Endothelial cell of umbilical vein (primary cell): Measurements from ENCODE around the gene RNASEH2A. TPM values are rescaled to one million over a fixed set of nuclear protein-coding genes. Genes with fewer than 3 reads are reported as not detected.
A peak's percentile ranks its signal among the peaks of the same experiment; 100 is the strongest.

Source experiments
- BruUV-seq: library from RNA; stranded (reverse); fragments of 400-500 nt; replicated peaks from 2 replicates; lab custom pipeline; 2021; lab: Mats Ljungman, UMichigan
- CTCF ChIA-PET: fragments of 300-600, 350-600 bp; sonication (Branson Sonifier 250); formaldehyde crosslinking; loops from one replicate; lab custom pipeline; 2021; ENCODE audit warnings: antibody characterized with exemption, inconsistent platforms; lab: Charles Lee
- POLR2A ChIA-PET: fragments of 300-600, 350-600 bp; sonication (Branson Sonifier 250); formaldehyde crosslinking; loops from one replicate; lab custom pipeline; 2021; ENCODE audit warnings: antibody characterized with exemption, inconsistent platforms; lab: Charles Lee
- DNase-seq: peaks from one replicate; pipeline ENCODE4 v3.0.0-alpha.2; 2011; ENCODE audit warnings: low read depth, low spot score
- FAIRE-seq: peaks from 2 replicates; lab custom pipeline; 2011; peaks lifted over from hg19 to GRCh38; lab: Jason Lieb, UNC
- H2AFZ ChIP-seq: 2 replicates; pipeline ENCODE4 v1.6.0; 2012; ENCODE audit warnings: low read depth, low read length, control low read depth, inconsistent platforms
- H3K27ac ChIP-seq: 2 replicates; pipeline ENCODE4 v1.5.1; 2011; ENCODE audit warnings: low read depth, mild to moderate bottlenecking, control low read depth, low read length, moderate library complexity; ENCODE audit not compliant: insufficient read depth
- H3K27me3 ChIP-seq, 2 experiments: 2 replicates each; pipeline versions ENCODE4 v1.6.0 to v1.6.1; 2011; ENCODE audit warnings: low read length in 2 of 2, mixed read lengths in 1 of 2; ENCODE audit not compliant: control insufficient read depth in 2 of 2, insufficient read depth in 2 of 2
- H3K36me3 ChIP-seq, 2 experiments: 2 replicates in 1 of 2; 3 replicates in 1 of 2; pipeline ENCODE4 v1.5.1; 2011; ENCODE audit warnings: low read length in 2 of 2, mild to moderate bottlenecking in 1 of 2, moderate library complexity in 1 of 2; ENCODE audit not compliant: control insufficient read depth in 2 of 2, insufficient read depth in 2 of 2; ENCODE audit errors: extremely low read depth in 1 of 2
- H3K4me1 ChIP-seq: 3 replicates; pipeline ENCODE4 v1.5.1; 2011; ENCODE audit warnings: mild to moderate bottlenecking, low read length; ENCODE audit not compliant: control insufficient read depth, insufficient read depth; ENCODE audit errors: extremely low read depth
- H3K4me2 ChIP-seq: 2 replicates; pipeline ENCODE4 v1.6.1; 2011; ENCODE audit warnings: low read length, control low read depth, mixed read lengths; ENCODE audit not compliant: insufficient read depth
- H3K4me3 ChIP-seq, 3 experiments: fragments of 200-600 bp in 1 of 3; sonication (generic), shearing (Covaris generic) in 1 of 3; replicated peaks in 1 of 3; 2 replicates each; pipeline ENCODE4 v1.5.1; 2011 to 2016; ENCODE audit warnings: control low read depth in 3 of 3, low read length in 3 of 3, mild to moderate bottlenecking in 2 of 3, inconsistent platforms in 1 of 3, low read depth in 1 of 3, moderate library complexity in 1 of 3; ENCODE audit not compliant: insufficient read depth in 1 of 3
- H3K79me2 ChIP-seq: 2 replicates; pipeline ENCODE4 v1.6.0; 2012; ENCODE audit warnings: low read length, inconsistent platforms; ENCODE audit not compliant: control insufficient read depth, insufficient read depth
- H3K9ac ChIP-seq: replicated peaks from 2 replicates; pipeline ENCODE3; 2011; ENCODE audit warnings: low read length, control low read depth; ENCODE audit not compliant: insufficient read depth; ENCODE audit errors: extremely low read depth
- H3K9me1 ChIP-seq: replicated peaks from 3 replicates; pipeline ENCODE4 v1.6.0; 2011; ENCODE audit warnings: mild to moderate bottlenecking, low read length; ENCODE audit not compliant: control insufficient read depth, insufficient read depth; ENCODE audit errors: extremely low read depth
- H3K9me3 ChIP-seq: replicated peaks from 2 replicates; pipeline ENCODE4 v1.5.1; 2012; ENCODE audit warnings: low read length, inconsistent platforms; ENCODE audit not compliant: control insufficient read depth, insufficient read depth
- H4K20me1 ChIP-seq: replicated peaks from 2 replicates; pipeline ENCODE3; 2011; ENCODE audit warnings: mild to moderate bottlenecking, low read length; ENCODE audit not compliant: control insufficient read depth, insufficient read depth; ENCODE audit errors: extremely low read depth
- EZH2 ChIP-seq: IDR thresholded peaks from 2 replicates; pipeline ENCODE4 v1.6.1; 2012; ENCODE audit warnings: borderline replicate concordance, low read depth, mild to moderate bottlenecking, moderate library complexity, low read length, inconsistent platforms; ENCODE audit not compliant: severe bottlenecking
- FOS ChIP-seq: IDR thresholded peaks from 2 replicates; pipeline ENCODE4 v1.6.1; 2011; ENCODE audit warnings: mild to moderate bottlenecking, low read length, moderate library complexity, borderline replicate concordance; ENCODE audit not compliant: insufficient read depth
- GATA2 ChIP-seq: IDR thresholded peaks from 2 replicates; pipeline ENCODE4 v1.7.0; 2011; ENCODE audit warnings: low read depth, mild to moderate bottlenecking, moderate library complexity, mixed read lengths, low read length; ENCODE audit not compliant: insufficient read length, insufficient read depth
- JUN ChIP-seq: IDR thresholded peaks from 2 replicates; pipeline ENCODE4 v1.6.1; 2011; ENCODE audit warnings: borderline replicate concordance, low read depth; ENCODE audit not compliant: insufficient read length, insufficient read depth
- MYC ChIP-seq: IDR thresholded peaks from one replicate; pipeline ENCODE4 v1.6.1; 2011; ENCODE audit warnings: mild to moderate bottlenecking, low read depth, low read length
- POLR2A ChIP-seq: IDR thresholded peaks from 2 replicates; pipeline ENCODE4 v1.6.1; 2012; ENCODE audit warnings: low read depth, mild to moderate bottlenecking, control low read depth, low read length
- dilution Hi-C: fragments of 300-500 bp; cut with MboI; formaldehyde crosslinking; loops from one replicate; pipeline ENCODE4 v1.15.0; 2019; ENCODE audit warnings: low sequenced_read_pairs; ENCODE audit not compliant: extremely low pct_ligation_motif_present
- intact Hi-C: fragments of 100-400 bp; cut with micrococcal nuclease; formaldehyde crosslinking; loops from one replicate; pipeline ENCODE4 v1.10.0; 2022
- polyA plus RNA-seq, 4 experiments: library from polyadenylated mRNA; depleted of rRNA in 3 of 4; stranded (reverse) in 3 of 4; unstranded in 1 of 4; fragments of >200 nt; gene quantifications; 2 replicates each; pipeline versions ENCODE4 v1.2.1 to v1.2.3, GENCODE V29; 2011 to 2012; ENCODE audit warnings: missing spikeins in 1 of 4
- total RNA-seq: library from RNA; stranded (reverse); gene quantifications from 2 replicates; pipeline ENCODE4 v1.2.3, GENCODE V29; 2021
- TF ChIP-seq, protein P1 (sequence below), 2 donors: IDR thresholded peaks; 1 replicate in 1 of 2; 2 replicates in 1 of 2; pipeline ENCODE4 v1.5.1; 2011; ENCODE audit warnings: low read length in 2 of 2, mild to moderate bottlenecking in 2 of 2, moderate library complexity in 2 of 2, control low read depth in 1 of 2, inconsistent platforms in 1 of 2, low read depth in 1 of 2; ENCODE audit not compliant: insufficient read depth in 1 of 2; ENCODE audit errors: extremely low read depth in 1 of 2

RNASEH2A gene
- total and polyA plus RNA-seq, 2 donors (not counting 3 experiments of a cell fraction or from before 2014, with no cell fraction given), result 25.6 to 45.4 TPM

DNA sequence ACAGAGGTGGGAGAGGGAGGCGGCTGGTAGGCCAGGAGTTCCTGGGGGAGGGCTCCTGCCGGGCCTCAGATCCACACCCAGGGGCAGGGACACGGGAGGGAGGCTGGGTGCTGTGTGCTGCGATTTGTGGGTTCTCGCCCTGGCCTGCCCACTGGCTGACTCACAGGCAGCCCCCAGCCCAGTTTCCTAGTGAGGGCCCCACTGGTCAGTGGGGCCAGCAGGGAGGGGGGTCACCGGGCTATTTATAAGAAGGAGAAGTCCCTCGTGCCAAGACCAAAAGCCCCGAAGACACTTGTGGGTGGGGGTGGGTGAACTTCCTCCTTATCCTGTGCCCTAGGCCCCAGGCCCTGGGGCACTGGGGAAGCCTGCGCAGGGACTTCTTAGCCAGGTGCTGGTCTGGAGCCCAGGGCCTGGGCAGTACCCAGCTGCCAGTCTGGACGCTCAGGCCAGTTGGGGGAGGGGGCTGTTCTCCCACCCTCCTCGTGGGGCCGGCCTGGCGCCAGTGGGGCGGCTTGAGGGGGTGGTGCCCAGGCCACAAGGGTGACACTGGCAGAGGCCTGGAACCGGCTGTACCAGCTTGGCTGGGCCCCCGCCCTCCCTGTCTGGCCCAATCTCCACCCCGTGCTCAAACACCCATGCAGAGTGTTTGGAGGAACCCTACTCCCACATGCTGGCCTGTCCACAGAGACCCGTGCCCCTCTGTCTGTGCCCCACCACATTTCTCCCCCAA is 20.1 kb upstream of the RNASEH2A start:
- TF ChIP-seq, protein P1, sequence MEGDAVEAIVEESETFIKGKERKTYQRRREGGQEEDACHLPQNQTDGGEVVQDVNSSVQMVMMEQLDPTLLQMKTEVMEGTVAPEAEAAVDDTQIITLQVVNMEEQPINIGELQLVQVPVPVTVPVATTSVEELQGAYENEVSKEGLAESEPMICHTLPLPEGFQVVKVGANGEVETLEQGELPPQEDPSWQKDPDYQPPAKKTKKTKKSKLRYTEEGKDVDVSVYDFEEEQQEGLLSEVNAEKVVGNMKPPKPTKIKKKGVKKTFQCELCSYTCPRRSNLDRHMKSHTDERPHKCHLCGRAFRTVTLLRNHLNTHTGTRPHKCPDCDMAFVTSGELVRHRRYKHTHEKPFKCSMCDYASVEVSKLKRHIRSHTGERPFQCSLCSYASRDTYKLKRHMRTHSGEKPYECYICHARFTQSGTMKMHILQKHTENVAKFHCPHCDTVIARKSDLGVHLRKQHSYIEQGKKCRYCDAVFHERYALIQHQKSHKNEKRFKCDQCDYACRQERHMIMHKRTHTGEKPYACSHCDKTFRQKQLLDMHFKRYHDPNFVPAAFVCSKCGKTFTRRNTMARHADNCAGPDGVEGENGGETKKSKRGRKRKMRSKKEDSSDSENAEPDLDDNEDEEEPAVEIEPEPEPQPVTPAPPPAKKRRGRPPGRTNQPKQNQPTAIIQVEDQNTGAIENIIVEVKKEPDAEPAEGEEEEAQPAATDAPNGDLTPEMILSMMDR (IDR thresholded peaks at IDR 0.05; ENCODE audit: extremely low read depth in 1 of 2, insufficient read depth in 1 of 2, low read depth in 1 of 2, low read length in 2 of 2), result no peak
- TF ChIP-seq POLR2A (no peak), FOS (no peak), MYC (no peak), GATA2 (no peak), JUN (no peak), EZH2 (no peak)
- POLR2A ChIA-PET, result no interaction called here
- Histone ChIP-seq H3K9me1 (no peaks in the 10 kb centered on the region), H3K4me1 (peaks cover 35% of the 10 kb centered on the region), H3K4me3 (no peak overlapping the region), H4K20me1 (no peaks in the 10 kb centered on the region), H3K4me2 (no peak overlapping the region), H3K27ac (no peak overlapping the region), H3K9ac (no peak overlapping the region), H3K36me3 (no peaks in the 10 kb centered on the region), H3K27me3 (no peaks in the 10 kb centered on the region), H3K79me2 (no peaks in the 10 kb centered on the region), H3K9me3 (no peaks in the 10 kb centered on the region), H2AFZ (peak overlapping the region; percentile 7)
- FAIRE-seq (no peak), DNase-seq (no peak)
- intact Hi-C loops (loop anchor here (10.0 kb wide), 1 partner anchor 148 kb away; the partner anchor contains the start of genes CALR and FARSA), dilution Hi-C loops (no loop called here)
- CTCF ChIA-PET, result interaction anchor here (1.1 to 4.7 kb wide), 3 partner anchors 8 to 20 kb away, joined by 3 to 48 read pairs (median 7); no protein-coding TSS in a partner anchor
- BruUV-seq, result no TSS peak
